Measurements from ENCODE around the gene SNTB2.
A peak's percentile ranks its signal among the peaks of the same experiment; 100 is the strongest.
"Not testable (repeated sequence)": the region's sequence is repeated elsewhere in the genome, so short reads cannot be mapped to it uniquely, and the experiment has no call there.

Gene SNTB2

GRCh38 chr16:69286941-69287713 is 100.2 kb downstream of the SNTB2 start:
- DNase-seq (ENCODE audit: low read depth), result no peak

GRCh38 chr16:69291657-69292056 is 104.7 kb downstream of the SNTB2 start:
- DNase-seq (ENCODE audit: low read depth), result not testable (repeated sequence)

- DNase-seq (ENCODE audit: low read depth), result no peak
Measured at GRCh38 chr16:69293401-69293800, 106.4 kb downstream of the SNTB2 start.

- no peak for DNase-seq (ENCODE audit: low read depth)
Measured at GRCh38 chr16:69294051-69294450, 107.1 kb downstream of the SNTB2 start.

- DNase-seq (ENCODE audit: low read depth), result not testable (repeated sequence)
Measured at GRCh38 chr16:69296771-69297170, 109.8 kb downstream of the SNTB2 start.

GRCh38 chr16:69298261-69298660 is 111.3 kb downstream of the SNTB2 start:
- no peak for DNase-seq (ENCODE audit: low read depth)

- no peak for DNase-seq (ENCODE audit: low read depth)
Measured at GRCh38 chr16:69301187-69301586, 114.2 kb downstream of the SNTB2 start.

- no peak for DNase-seq (ENCODE audit: low read depth)
Measured at GRCh38 chr16:69301861-69302260, 114.9 kb downstream of the SNTB2 start.

GRCh38 chr16:69302301-69302700 is 115.3 kb downstream of the SNTB2 start:
- DNase-seq (ENCODE audit: low read depth), result no peak

GRCh38 chr16:69306031-69306430 is 119.1 kb downstream of the SNTB2 start:
- no peak for DNase-seq (ENCODE audit: low read depth)

- DNase-seq (ENCODE audit: low read depth), result no peak
Measured at GRCh38 chr16:69307091-69307490, 120.1 kb downstream of the SNTB2 start.

GRCh38 chr16:69307856-69308255 is 120.9 kb downstream of the SNTB2 start:
- no peak for DNase-seq (ENCODE audit: low read depth)

- DNase-seq (ENCODE audit: low read depth), result no peak
Measured at GRCh38 chr16:69309316-69309715, 122.4 kb downstream of the SNTB2 start.

- DNase-seq (ENCODE audit: low read depth), result peak; percentile 97
Measured at GRCh38 chr16:69310653-69311532, 123.9 kb downstream of the SNTB2 start, which contains the start of gene VPS4A. Gene VPS4A, plus strand, starts transcription at chr16:69311350. Its CDS starts 162 bp downstream, at chr16:69311512.

- DNase-seq (ENCODE audit: low read depth), result peak; percentile 19
Measured at GRCh38 chr16:69311533-69312387, 124.8 kb downstream of the SNTB2 start.

- DNase-seq (ENCODE audit: low read depth), result no peak
Measured at GRCh38 chr16:69313469-69313868, 126.5 kb downstream of the SNTB2 start.

- no peak for DNase-seq (ENCODE audit: low read depth)
Measured at GRCh38 chr16:69314534-69314933, 127.6 kb downstream of the SNTB2 start.

- no peak for DNase-seq (ENCODE audit: low read depth)
Measured at GRCh38 chr16:69315486-69316311, 128.7 kb downstream of the SNTB2 start.

- no peak for DNase-seq (ENCODE audit: low read depth)
Measured at GRCh38 chr16:69316595-69317034, 129.7 kb downstream of the SNTB2 start.

GRCh38 chr16:69318177-69318910 is 131.4 kb downstream of the SNTB2 start:
- no peak for DNase-seq (ENCODE audit: low read depth)
